WTC11 (cell line): ENCODE measurements around the gene SMIM41.

Source experiments
- ATF3 ChIP-seq: sonication (generic); formaldehyde crosslinking; conservative IDR thresholded peaks from 2 replicates; pipeline ENCODE4 v1.8.1; 2022; ENCODE audit warnings: mild to moderate bottlenecking, missing genetic modification reagents
- CBFB ChIP-seq: sonication (generic); formaldehyde crosslinking; IDR thresholded peaks from 2 replicates; pipeline ENCODE4 v1.8.1; 2022; ENCODE audit warnings: mild to moderate bottlenecking, low read depth, missing genetic modification reagents
- CREM ChIP-seq: sonication (generic); formaldehyde crosslinking; IDR thresholded peaks from 2 replicates; pipeline ENCODE4 v1.8.1; 2022; ENCODE audit warnings: mild to moderate bottlenecking, missing genetic modification reagents, moderate library complexity
- CTCF ChIP-seq: fragments of 200-600 bp; IDR thresholded peaks from 2 replicates; pipeline ENCODE4 v1.8.0; 2022; ENCODE audit warnings: antibody characterized with exemption
- IRF2 ChIP-seq: sonication (generic); formaldehyde crosslinking; IDR thresholded peaks from 2 replicates; pipeline ENCODE4 v1.8.0; 2022; ENCODE audit warnings: low read depth, missing genetic modification reagents, borderline replicate concordance
- JUN ChIP-seq: sonication (generic); formaldehyde crosslinking; IDR thresholded peaks from 2 replicates; pipeline ENCODE4 v1.8.0; 2023; ENCODE audit warnings: mild to moderate bottlenecking, missing genetic modification reagents
- MLX ChIP-seq: sonication (generic); formaldehyde crosslinking; IDR thresholded peaks from 2 replicates; pipeline ENCODE4 v1.8.1; 2023; ENCODE audit warnings: mild to moderate bottlenecking, missing genetic modification reagents, moderate library complexity
- MYBL2 ChIP-seq: sonication (generic); formaldehyde crosslinking; IDR thresholded peaks from 2 replicates; pipeline ENCODE4 v1.8.1; 2023; ENCODE audit warnings: mild to moderate bottlenecking, moderate library complexity, missing genetic modification reagents
- NR3C1 ChIP-seq: sonication (generic); formaldehyde crosslinking; conservative IDR thresholded peaks from 2 replicates; pipeline ENCODE4 v1.8.1; 2023; ENCODE audit warnings: low read depth, mild to moderate bottlenecking, missing genetic modification reagents
- ZMAT4 ChIP-seq: fragments of 250-450 bp; sonication (Bioruptor Pico); IDR thresholded peaks from 2 replicates; pipeline ENCODE4 v1.9.0; 2021; ENCODE audit warnings: mild to moderate bottlenecking
- ZNF263 ChIP-seq: sonication (generic); formaldehyde crosslinking; IDR thresholded peaks from 2 replicates; pipeline ENCODE4 v1.8.1; 2022; ENCODE audit warnings: low read depth, mild to moderate bottlenecking, moderate library complexity, missing genetic modification reagents

GRCh38 chr12:52079576-52080402 is at the start of gene SMIM41:
- TF ChIP-seq CBFB (no peak), CTCF (no peak), IRF2 (CRISPR knock-in tag) (no peak), MLX (CRISPR knock-in tag) (no peak), MYBL2 (no peak), ZMAT4 (CRISPR knock-in tag) (no peak), ATF3 (CRISPR knock-in tag) (no peak), NR3C1 (no peak), CREM (no peak), JUN (CRISPR knock-in tag) (no peak), ZNF263 (CRISPR knock-in tag) (no peak)
